Measurements from ENCODE around the gene CDH1. TPM values are rescaled to one million over a fixed set of nuclear protein-coding genes. Genes with fewer than 3 reads are reported as not detected.

The CDH1 gene
- total RNA-seq, 2 experiments from 2014 or later: 0.06 to 0.69 TPM

DNA sequence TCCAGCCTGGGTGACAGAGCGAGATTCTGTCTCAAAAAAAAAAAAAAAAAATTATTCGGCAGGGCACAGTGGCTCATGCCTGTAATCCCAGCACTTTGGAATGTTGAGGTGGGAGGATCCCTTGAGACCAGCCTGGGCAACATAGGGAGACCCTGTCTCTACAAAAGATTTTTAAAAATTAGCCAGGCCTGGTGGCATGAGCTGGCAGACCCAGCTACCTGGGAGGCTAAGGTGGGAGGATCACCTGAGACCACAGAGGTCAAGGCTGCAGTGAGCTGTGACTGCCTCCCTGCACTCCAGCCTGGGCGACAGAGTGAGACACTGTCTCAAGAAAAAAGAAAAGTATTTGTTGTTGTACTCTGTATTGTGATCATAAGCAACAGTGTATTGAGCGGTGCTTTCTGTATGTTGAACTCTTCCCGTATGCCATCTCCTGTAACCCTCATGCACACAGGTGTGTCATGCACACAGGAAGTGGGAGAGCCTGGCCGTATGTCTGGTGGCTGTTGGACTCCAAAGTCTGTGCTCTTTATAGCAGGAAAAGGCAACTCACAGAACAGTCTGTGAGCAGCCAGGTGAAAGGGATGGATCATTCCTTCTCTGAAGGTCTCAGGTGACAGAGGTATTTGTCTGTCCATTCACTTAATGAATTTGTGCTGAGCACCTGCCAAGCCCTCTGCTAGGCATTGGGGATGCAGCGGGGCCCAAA is 17.1 kb downstream of the CDH1 start:
- no peak overlapping the region for H3K27ac Mint-ChIP-seq
- no peak overlapping the region for H3K4me3 Mint-ChIP-seq
- no peaks in the 10 kb centered on the region for H3K36me3 Mint-ChIP-seq (ENCODE audit: low read depth)
- peaks cover 51% of the 10 kb centered on the region for H3K4me1 Mint-ChIP-seq
- no peaks in the 10 kb centered on the region for H3K27me3 Mint-ChIP-seq
- no peak for DNase-seq
- no peaks in the 10 kb centered on the region for H3K9me3 Mint-ChIP-seq
- POLR2A ChIA-PET: no interaction called here
- CTCF ChIA-PET: interaction anchor here (0.9 kb wide), 1 partner anchor 576 kb away, joined by 3 read pairs; no protein-coding TSS in a partner anchor

DNA sequence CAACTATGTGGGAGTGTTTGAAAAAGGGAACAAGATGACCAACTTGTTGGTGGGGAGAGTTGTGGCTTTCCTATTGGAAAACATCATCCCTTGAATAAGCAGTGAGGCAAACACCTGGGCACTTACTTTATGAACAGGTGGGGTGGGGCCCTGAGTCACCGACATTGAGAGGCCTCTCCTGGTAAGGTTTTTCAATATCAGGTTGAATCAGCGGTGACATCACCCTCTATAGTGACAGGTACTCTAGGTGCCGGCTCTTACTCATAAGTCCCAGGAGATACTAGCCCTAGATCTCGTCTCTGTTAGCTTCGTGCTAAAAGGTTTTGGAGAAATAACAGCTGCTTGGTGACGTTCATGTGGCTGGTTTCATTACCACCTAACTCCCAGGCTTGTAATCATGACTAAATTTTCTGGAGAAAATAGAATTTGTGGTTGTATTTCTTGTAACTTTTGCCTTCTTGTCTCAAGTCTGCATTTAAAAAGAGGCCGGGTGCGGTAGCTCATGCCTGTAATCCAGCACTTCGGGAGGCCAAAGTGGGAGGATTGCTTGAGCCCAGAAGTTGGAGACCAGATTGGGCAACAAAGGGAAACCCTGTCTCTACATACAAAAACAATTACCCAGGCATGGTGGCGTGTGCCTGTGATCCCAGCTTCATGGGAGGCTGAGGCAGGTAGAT is 19.3 kb downstream of the CDH1 start:
- Mint-ChIP-seq H3K4me1 (peaks cover 62% of the 10 kb centered on the region), H3K4me3 (no peak overlapping the region), H3K9me3 (no peaks in the 10 kb centered on the region), H3K27me3 (no peaks in the 10 kb centered on the region), H3K27ac (peak overlapping the region; percentile 84), H3K36me3 (ENCODE audit: low read depth) (no peaks in the 10 kb centered on the region)
- ChIA-PET POLR2A (no interaction called here), CTCF (interaction anchor here (0.6 to 2.6 kb wide), 8 partner anchors 11 to 90 kb away, joined by 3 to 9 read pairs (median 4); no protein-coding TSS in a partner anchor)
- peak; percentile 53 for DNase-seq

DNA sequence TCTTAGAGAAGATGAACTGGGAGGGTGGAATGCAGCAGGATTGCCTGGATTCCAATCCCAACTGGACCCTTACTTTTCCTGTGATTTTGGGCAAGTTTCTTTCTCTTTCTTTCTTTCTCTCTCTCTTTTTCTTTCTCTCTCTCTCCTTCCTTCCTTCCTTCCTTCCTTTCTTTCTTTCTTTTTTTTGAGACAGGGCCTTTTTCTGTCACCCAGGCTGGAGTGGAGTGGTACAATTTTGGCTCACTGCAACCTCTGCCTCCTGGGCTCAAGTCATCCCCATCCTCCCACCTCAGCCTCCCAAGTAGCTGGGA is 20.5 kb downstream of the CDH1 start:
- POLR2A ChIA-PET: interaction anchor here (0.7 kb wide), 1 partner anchor 14 kb away, joined by 9 read pairs; no protein-coding TSS in a partner anchor
- Mint-ChIP-seq H3K4me1 (peaks cover 59% of the 10 kb centered on the region), H3K36me3 (ENCODE audit: low read depth) (no peaks in the 10 kb centered on the region), H3K27ac (peak overlapping the region; percentile 55), H3K9me3 (no peaks in the 10 kb centered on the region), H3K4me3 (no peak overlapping the region), H3K27me3 (no peaks in the 10 kb centered on the region)
- DNase-seq: no peak
- CTCF ChIA-PET: interaction anchor here (0.5 to 2.6 kb wide), 7 partner anchors 11 to 1178 kb away, joined by 3 to 9 read pairs (median 4); no protein-coding TSS in a partner anchor

DNA sequence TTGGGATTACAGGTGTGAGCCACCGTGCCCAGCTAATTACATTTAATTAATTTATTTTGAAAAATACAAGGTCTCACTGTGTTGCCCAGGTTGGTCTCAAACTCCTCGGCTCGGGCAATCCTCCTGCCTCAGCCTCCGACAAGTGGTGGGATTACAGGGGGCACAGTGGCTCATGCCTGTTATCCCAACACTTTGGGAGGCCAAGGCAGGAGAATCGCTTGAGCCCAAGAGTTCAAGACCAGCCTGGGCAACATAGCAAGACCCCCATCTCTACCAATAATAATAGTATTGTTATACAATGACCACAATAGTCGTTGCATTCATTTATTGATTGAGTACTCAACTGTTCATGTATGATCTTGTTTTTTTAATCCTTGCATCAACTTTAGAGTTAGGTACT is 22.0 kb downstream of the CDH1 start:
- H3K4me3 Mint-ChIP-seq: no peak overlapping the region
- no peak for DNase-seq
- H3K27ac Mint-ChIP-seq: no peak overlapping the region
- H3K36me3 Mint-ChIP-seq (ENCODE audit: low read depth): no peaks in the 10 kb centered on the region
- ChIA-PET CTCF (interaction anchor here (0.9 kb wide), 1 partner anchor 11 kb away, joined by 5 read pairs; no protein-coding TSS in a partner anchor), POLR2A (no interaction called here)
- no peaks in the 10 kb centered on the region for H3K27me3 Mint-ChIP-seq
- H3K9me3 Mint-ChIP-seq: no peaks in the 10 kb centered on the region
- peaks cover 53% of the 10 kb centered on the region for H3K4me1 Mint-ChIP-seq

DNA sequence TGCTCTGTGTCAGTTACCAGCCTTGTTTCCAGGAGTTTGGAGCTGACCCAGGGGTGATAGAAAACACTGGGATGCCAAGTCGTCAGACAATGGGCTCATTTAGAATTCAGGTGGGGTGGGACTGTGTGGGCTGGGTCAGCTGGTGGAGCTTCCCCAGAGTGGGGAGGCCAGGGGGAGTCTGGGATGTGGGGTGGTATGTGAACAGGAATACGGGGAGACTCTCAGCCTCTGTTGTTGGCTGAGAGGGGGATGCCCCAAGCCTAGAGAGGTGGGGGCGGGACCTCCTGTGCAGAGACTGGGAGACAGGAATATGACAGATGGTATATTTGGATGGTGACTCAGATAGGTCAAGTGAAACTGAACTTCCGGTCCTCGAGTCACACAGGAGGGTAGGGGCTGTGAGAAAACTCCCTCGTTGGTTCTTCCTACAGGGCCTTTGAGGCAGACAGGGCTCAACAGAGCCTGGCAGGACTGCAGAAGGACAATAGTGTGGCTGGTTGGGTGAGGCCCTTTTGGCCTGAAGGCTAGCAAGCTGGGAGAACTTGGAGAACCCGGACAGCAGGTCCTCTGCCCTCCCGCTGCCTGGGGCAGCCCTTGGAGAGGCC is 23.7 kb downstream of the CDH1 start:
- POLR2A ChIA-PET: no interaction called here
- H3K27ac Mint-ChIP-seq: no peak overlapping the region
- H3K36me3 Mint-ChIP-seq (ENCODE audit: low read depth): no peaks in the 10 kb centered on the region
- H3K4me3 Mint-ChIP-seq: no peak overlapping the region
- peak; percentile 22 for DNase-seq
- peaks cover 57% of the 10 kb centered on the region for H3K4me1 Mint-ChIP-seq
- H3K27me3 Mint-ChIP-seq: no peaks in the 10 kb centered on the region
- H3K9me3 Mint-ChIP-seq: no peaks in the 10 kb centered on the region
- CTCF ChIA-PET: no interaction called here

DNA sequence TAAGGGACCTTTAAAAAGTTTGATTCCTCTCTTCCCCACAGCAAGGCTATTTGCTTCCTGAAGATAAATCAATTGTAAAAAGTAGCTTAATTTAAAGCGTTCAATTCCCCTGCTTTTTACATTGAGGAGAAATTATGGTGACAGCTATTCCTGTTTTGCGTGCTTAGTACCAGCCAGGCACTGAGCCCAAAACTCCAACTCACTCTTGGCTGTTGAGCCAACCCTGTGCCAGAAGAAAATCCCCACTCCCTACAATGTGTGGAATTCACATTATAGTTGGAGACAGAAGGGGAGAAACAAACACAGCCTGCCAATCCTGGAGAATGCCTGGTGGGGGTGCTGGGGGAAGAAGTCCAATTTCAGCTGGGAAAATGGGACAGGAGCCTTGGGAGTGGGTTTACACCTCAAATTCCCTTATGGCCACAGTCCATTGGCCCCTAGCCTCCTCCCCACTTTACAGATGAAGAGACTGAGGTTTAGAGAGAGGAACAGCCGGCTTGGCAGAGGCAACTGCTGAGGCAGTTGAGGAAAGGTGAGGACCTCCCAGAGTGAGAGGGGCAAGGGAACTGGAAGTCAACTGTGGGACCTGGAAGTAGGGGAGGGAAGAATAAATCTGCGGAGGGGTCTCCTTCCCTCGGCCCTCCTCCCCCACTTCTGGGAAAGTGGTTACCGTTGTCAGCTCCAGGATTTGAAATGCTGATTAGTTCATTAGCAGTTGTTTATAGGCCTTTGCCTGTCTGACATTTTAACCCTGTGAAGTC is 26.1 kb downstream of the CDH1 start:
- peaks cover 44% of the 10 kb centered on the region for H3K4me1 Mint-ChIP-seq

DNA sequence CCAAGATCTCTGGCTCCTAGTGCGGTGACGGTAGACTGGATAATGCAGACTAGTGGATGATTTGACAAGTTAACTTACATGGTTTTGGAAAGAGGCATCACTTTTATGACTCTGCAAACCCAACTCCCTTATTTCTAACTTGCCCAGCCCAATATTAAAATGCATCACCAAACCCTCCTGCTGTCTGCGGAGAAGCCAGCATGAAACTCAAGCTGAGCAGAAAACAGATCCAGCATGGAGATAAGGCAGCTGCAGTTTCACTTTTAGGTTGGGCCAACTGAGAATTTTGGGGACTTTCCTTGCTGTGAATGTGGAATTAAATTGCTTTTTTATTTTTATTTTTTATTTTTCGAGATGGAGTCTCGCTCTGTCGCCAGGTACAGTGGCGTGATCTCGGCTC is 27.8 kb downstream of the CDH1 start:
- CTCF ChIA-PET: interaction anchor here (0.8 kb wide), 1 partner anchor 16 kb away, joined by 3 read pairs; no protein-coding TSS in a partner anchor
- H3K36me3 Mint-ChIP-seq (ENCODE audit: low read depth): no peaks in the 10 kb centered on the region
- peak overlapping the region; percentile 79 for H3K27ac Mint-ChIP-seq
- H3K27me3 Mint-ChIP-seq: no peaks in the 10 kb centered on the region
- POLR2A ChIA-PET: no interaction called here
- H3K9me3 Mint-ChIP-seq: no peaks in the 10 kb centered on the region
- peaks cover 41% of the 10 kb centered on the region for H3K4me1 Mint-ChIP-seq
- no peak overlapping the region for H3K4me3 Mint-ChIP-seq
- DNase-seq: peak; percentile 54

More for the DNA sequence above, 26.1 kb downstream of the CDH1 start:
- ChIA-PET POLR2A (no interaction called here), CTCF (no interaction called here)
- Mint-ChIP-seq H3K4me3 (no peak overlapping the region), H3K27me3 (no peaks in the 10 kb centered on the region), H3K9me3 (no peaks in the 10 kb centered on the region), H3K27ac (no peak overlapping the region), H3K36me3 (ENCODE audit: low read depth) (no peaks in the 10 kb centered on the region)
- no peak for DNase-seq

DNA sequence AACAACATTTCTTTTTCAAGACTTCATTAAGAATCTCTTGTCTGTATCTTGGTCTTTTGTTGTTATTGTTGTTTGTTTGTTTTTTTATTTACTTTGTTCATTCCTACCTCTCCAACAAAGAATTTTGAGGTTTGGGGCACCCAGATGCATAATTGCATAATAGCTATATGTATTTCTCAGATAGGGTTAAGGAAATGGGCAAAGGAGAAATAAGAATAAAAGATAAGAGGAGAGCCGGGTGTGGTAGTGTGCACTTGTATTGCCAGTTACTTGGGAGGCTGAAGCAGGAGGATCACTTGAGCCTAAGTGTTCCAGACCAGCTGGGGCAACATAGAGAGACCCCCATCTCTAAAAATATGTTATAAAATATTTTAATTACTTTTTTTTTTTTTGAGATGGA is 30.5 kb downstream of the CDH1 start:
- no peak overlapping the region for H3K27ac Mint-ChIP-seq
- H3K4me3 Mint-ChIP-seq: no peak overlapping the region
- H3K36me3 Mint-ChIP-seq (ENCODE audit: low read depth): no peaks in the 10 kb centered on the region
- H3K27me3 Mint-ChIP-seq: no peaks in the 10 kb centered on the region
- ChIA-PET CTCF (interaction anchor here (0.6 to 2.2 kb wide), 6 partner anchors 10 to 385 kb away, joined by 3 to 9 read pairs (median 4); no protein-coding TSS in a partner anchor), POLR2A (no interaction called here)
- H3K9me3 Mint-ChIP-seq: no peaks in the 10 kb centered on the region
- peaks cover 27% of the 10 kb centered on the region for H3K4me1 Mint-ChIP-seq
- DNase-seq: no peak

DNA sequence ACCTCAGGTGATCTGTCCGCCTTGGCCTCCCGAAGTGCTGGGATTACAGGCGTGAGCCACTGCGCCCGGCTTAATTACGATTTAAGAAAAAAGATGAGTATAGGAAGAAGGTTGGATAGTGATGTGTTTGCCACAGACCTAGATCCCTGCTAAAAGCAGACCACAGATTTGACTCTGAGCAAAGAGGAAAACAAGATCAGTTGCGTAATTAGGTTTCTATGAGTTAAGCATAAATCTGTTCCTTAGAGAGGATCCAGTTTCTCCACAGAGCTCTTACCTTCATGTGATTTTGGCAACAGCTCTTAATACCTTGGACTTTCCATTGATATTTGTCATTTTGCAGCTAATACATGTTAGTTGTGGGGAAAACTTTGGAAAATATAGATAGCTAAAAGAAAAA is 31.1 kb downstream of the CDH1 start:
- no peak overlapping the region for H3K4me3 Mint-ChIP-seq
- H3K27ac Mint-ChIP-seq: no peak overlapping the region
- ChIA-PET POLR2A (no interaction called here), CTCF (interaction anchor here (0.7 to 2.2 kb wide), 4 partner anchors 10 to 385 kb away, joined by 3 to 9 read pairs (median 4); no protein-coding TSS in a partner anchor)
- peaks cover 2% of the 10 kb centered on the region for H3K27me3 Mint-ChIP-seq
- H3K36me3 Mint-ChIP-seq (ENCODE audit: low read depth): no peaks in the 10 kb centered on the region
- H3K9me3 Mint-ChIP-seq: no peaks in the 10 kb centered on the region
- peaks cover 28% of the 10 kb centered on the region for H3K4me1 Mint-ChIP-seq
- DNase-seq: no peak

DNA sequence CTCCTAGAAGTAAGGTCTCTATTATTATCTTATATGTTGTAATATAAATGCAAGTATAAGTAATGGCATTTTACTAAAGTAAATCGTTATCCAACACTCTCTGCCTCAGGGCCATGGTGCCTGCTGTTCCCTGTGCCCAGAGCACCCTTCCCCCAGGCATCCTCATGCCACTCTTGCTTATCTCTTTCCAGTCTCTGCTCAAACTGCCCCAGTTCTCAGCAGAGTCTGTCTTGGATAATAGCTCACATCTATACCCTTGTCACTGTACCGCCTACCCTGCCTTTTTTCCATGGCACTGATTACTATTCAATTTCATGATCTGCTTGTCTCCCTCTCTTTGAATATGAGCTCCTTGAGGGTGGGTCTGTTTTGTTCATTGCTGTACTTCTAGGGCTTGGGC is 31.7 kb downstream of the CDH1 start:
- no peak overlapping the region for H3K4me3 Mint-ChIP-seq
- no peaks in the 10 kb centered on the region for H3K9me3 Mint-ChIP-seq
- peaks cover 26% of the 10 kb centered on the region for H3K4me1 Mint-ChIP-seq
- no peak for DNase-seq
- H3K36me3 Mint-ChIP-seq (ENCODE audit: low read depth): no peaks in the 10 kb centered on the region
- ChIA-PET CTCF (interaction anchor here (0.6 to 2.2 kb wide), 7 partner anchors 9 to 505 kb away, joined by 3 to 9 read pairs (median 4); no protein-coding TSS in a partner anchor), POLR2A (no interaction called here)
- H3K27me3 Mint-ChIP-seq: peaks cover 2% of the 10 kb centered on the region
- H3K27ac Mint-ChIP-seq: no peak overlapping the region

DNA sequence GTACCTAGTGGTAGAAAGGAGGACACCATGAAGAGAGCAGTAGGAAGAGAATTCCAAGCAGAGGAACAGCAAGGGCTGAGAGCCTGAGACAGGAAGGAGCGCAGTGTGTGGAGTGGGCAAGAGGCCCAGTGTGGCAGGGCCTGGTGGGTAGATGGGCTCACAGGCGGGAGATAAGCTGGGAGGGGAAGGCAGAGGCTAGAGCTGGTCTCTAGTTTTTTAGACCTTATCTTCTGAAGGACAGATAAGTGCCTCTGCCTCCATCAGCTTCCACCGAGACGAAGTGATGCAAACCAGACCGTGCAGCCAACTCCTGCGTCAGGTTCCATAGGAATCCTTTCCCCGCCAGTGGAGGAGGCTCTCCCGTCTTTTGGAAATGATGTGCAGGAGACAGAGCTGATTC is 33.6 kb downstream of the CDH1 start:
- POLR2A ChIA-PET: no interaction called here
- Mint-ChIP-seq H3K4me1 (peaks cover 16% of the 10 kb centered on the region), H3K27ac (no peak overlapping the region), H3K9me3 (no peaks in the 10 kb centered on the region), H3K4me3 (no peak overlapping the region), H3K27me3 (peaks cover 9% of the 10 kb centered on the region), H3K36me3 (ENCODE audit: low read depth) (no peaks in the 10 kb centered on the region)
- no peak for DNase-seq
- CTCF ChIA-PET: interaction anchor here (0.6 to 2.0 kb wide), 5 partner anchors 8 to 15 kb away, joined by 3 to 5 read pairs (median 3); no protein-coding TSS in a partner anchor

DNA sequence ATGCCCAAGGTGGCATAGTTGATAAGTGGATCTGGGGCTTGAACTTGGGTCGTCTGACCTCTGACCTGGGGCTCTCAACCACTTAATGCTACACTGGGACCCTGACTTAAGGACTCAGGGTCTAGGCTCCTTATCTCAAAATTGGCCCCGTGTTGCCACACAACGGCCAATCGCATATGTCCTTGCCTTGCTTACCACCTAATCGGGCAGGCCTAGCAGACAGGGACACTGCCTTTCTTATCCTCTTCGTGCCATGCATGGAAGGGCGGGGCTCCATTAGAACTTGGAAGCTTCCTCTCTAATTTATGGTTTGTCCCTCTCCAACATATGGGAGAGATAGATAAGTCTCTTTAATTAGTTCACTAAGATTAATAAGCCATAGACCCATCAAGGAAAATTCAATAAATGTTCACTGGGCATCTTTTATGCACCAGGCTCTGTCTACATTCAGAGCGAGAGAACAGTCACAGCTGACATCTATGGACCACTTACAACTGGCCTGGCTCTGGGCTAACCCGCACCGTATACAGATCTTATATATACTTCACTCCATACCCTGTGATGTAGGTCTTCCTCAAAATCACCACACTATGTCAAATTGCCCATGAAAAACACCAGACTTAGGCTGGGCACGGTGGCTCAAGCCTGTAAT is 35.1 kb downstream of the CDH1 start:
- POLR2A ChIA-PET: no interaction called here
- Mint-ChIP-seq H3K9me3 (no peaks in the 10 kb centered on the region), H3K4me1 (peaks cover 23% of the 10 kb centered on the region), H3K4me3 (no peak overlapping the region), H3K27ac (no peak overlapping the region), H3K27me3 (peaks cover 12% of the 10 kb centered on the region), H3K36me3 (ENCODE audit: low read depth) (no peaks in the 10 kb centered on the region)
- no peak for DNase-seq
- CTCF ChIA-PET: interaction anchor here (0.6 to 1.6 kb wide), 4 partner anchors 13 to 83 kb away, joined by 3 to 7 read pairs (median 3); no protein-coding TSS in a partner anchor
